ENCODE measurements around the gene CD226. TPM values are rescaled to one million over a fixed set of nuclear protein-coding genes. Genes with fewer than 3 reads are reported as not detected.

CD226 gene
- total RNA-seq (2014; rRNA removed; shearing (Covaris generic)) = 0.15 and 0.42 TPM in 2 replicates

GRCh38 chr18:69947361-69948133 is at the start of gene CD226:
Gene CD226, minus strand, starts transcription at chr18:69947873. Its CDS starts 467 bp downstream, at chr18:69947406.

